ENCODE data around the gene TAF1B.

- TF ChIP-seq, protein P1, sequence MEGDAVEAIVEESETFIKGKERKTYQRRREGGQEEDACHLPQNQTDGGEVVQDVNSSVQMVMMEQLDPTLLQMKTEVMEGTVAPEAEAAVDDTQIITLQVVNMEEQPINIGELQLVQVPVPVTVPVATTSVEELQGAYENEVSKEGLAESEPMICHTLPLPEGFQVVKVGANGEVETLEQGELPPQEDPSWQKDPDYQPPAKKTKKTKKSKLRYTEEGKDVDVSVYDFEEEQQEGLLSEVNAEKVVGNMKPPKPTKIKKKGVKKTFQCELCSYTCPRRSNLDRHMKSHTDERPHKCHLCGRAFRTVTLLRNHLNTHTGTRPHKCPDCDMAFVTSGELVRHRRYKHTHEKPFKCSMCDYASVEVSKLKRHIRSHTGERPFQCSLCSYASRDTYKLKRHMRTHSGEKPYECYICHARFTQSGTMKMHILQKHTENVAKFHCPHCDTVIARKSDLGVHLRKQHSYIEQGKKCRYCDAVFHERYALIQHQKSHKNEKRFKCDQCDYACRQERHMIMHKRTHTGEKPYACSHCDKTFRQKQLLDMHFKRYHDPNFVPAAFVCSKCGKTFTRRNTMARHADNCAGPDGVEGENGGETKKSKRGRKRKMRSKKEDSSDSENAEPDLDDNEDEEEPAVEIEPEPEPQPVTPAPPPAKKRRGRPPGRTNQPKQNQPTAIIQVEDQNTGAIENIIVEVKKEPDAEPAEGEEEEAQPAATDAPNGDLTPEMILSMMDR (IDR thresholded peaks at IDR 0.05), result no peak
- TF ChIP-seq POLR2AphosphoS5 (IDR thresholded peaks at IDR 0.05) (no peak), POLR2A (IDR thresholded peaks at IDR 0.05) (no peak)
Observed at GRCh38 chr2:9905413-9905812, 62.1 kb downstream of the TAF1B start.

Measured in prostate gland (tissue), 2 donors.